Stimulated activated naive CD8-positive, alpha-beta T cell treated with anti-CD3 and anti-CD28 coated beads, Interleukin-15, amount 100 ng/mL, for 72 hours (primary cell): ENCODE measurements around the gene BBOX1.
"Not testable (repeated sequence)": the region's sequence is repeated elsewhere in the genome, so short reads cannot be mapped to it uniquely, and the experiment has no call there.

ENCODE experiments used
- ATAC-seq: fragments of 150-1000 bp; cut with Tn5 transposase; 2 replicates; pipeline ENCODE4 v1.10.0; 2021; ENCODE audit warnings: mild to moderate bottlenecking, moderate library complexity
- DNase-seq, 2 donors: peaks; one replicate each; pipeline ENCODE4 v3.0.0; 2021 to 2022
- H3K27ac Mint-ChIP-seq, 2 donors: one replicate each; pipeline ENCODE4 v1.8.0; 2022; ENCODE audit warnings: mild to moderate bottlenecking in 2 of 2, mixed read lengths in 2 of 2, moderate library complexity in 2 of 2
- H3K27me3 Mint-ChIP-seq: one replicate; pipeline ENCODE4 v1.8.0; 2022; ENCODE audit warnings: mixed read lengths
- H3K4me1 Mint-ChIP-seq: one replicate; pipeline ENCODE4 v1.8.0; 2022; ENCODE audit warnings: mild to moderate bottlenecking, mixed read lengths
- H3K4me3 Mint-ChIP-seq, 2 donors: one replicate each; pipeline ENCODE4 v1.8.0; 2022; ENCODE audit warnings: mild to moderate bottlenecking in 2 of 2, mixed read lengths in 2 of 2, moderate library complexity in 1 of 2
- H3K9me3 Mint-ChIP-seq, 2 donors: one replicate each; pipeline ENCODE4 v1.8.0; 2022; ENCODE audit warnings: mixed read lengths in 2 of 2

Gene BBOX1

GRCh38 chr11:27122001-27122400 is 81.4 kb downstream of the BBOX1 start:
- Mint-ChIP-seq H3K9me3 (no peaks in the 10 kb centered on the region), H3K27ac (no peak overlapping the region), H3K4me1 (no peaks in the 10 kb centered on the region), H3K4me3 (no peak overlapping the region), H3K27me3 (no peaks in the 10 kb centered on the region)
- no peak for ATAC-seq
- no peak for DNase-seq

GRCh38 chr11:27124514-27125264 is 84.1 kb downstream of the BBOX1 start:
- H3K27me3 Mint-ChIP-seq: peaks cover 6% of the 10 kb centered on the region
- DNase-seq (no peak), ATAC-seq (no peak)
- H3K4me1 Mint-ChIP-seq: no peaks in the 10 kb centered on the region
- no peak overlapping the region for H3K27ac Mint-ChIP-seq
- H3K9me3 Mint-ChIP-seq: no peaks in the 10 kb centered on the region
- no peak overlapping the region for H3K4me3 Mint-ChIP-seq

GRCh38 chr11:27129686-27130085 is 89.1 kb downstream of the BBOX1 start:
- no peaks in the 10 kb centered on the region for H3K4me1 Mint-ChIP-seq
- peaks cover 6 to 9% of the 10 kb centered on the region in 2 donors for H3K9me3 Mint-ChIP-seq
- peaks cover 6% of the 10 kb centered on the region for H3K27me3 Mint-ChIP-seq
- ATAC-seq (no peak), DNase-seq (no peak)
- H3K4me3 Mint-ChIP-seq: no peak overlapping the region
- H3K27ac Mint-ChIP-seq: no peak overlapping the region

GRCh38 chr11:27130806-27131205 is 90.2 kb downstream of the BBOX1 start:
- Mint-ChIP-seq H3K4me1 (no peaks in the 10 kb centered on the region), H3K4me3 (no peak overlapping the region), H3K27me3 (peaks cover 6% of the 10 kb centered on the region), H3K27ac (no peak overlapping the region), H3K9me3 (peaks cover 10 to 20% of the 10 kb centered on the region in 2 donors)
- no peak for ATAC-seq
- DNase-seq: no peak

- DNase-seq, ATAC-seq, H3K27ac Mint-ChIP-seq, H3K4me3 Mint-ChIP-seq, H3K4me1 Mint-ChIP-seq, H3K27me3 Mint-ChIP-seq: not testable (repeated sequence)
- H3K9me3 Mint-ChIP-seq: peaks cover 15 to 35% of the 10 kb centered on the region in 2 donors
These were observed 95.3 kb downstream of the BBOX1 start for GRCh38 chr11:27135924-27136329.

- no peaks in the 10 kb centered on the region for H3K4me1 Mint-ChIP-seq
- peaks cover 10 to 38% of the 10 kb centered on the region in 2 donors for H3K9me3 Mint-ChIP-seq
- H3K4me3 Mint-ChIP-seq: no peak overlapping the region
- H3K27ac Mint-ChIP-seq: no peak overlapping the region
- DNase-seq (no peak), ATAC-seq (no peak)
- H3K27me3 Mint-ChIP-seq: no peaks in the 10 kb centered on the region
These were observed 98.1 kb downstream of the BBOX1 start for GRCh38 chr11:27138716-27139115.

- Mint-ChIP-seq H3K27ac (no peak overlapping the region), H3K4me1 (no peaks in the 10 kb centered on the region), H3K4me3 (no peak overlapping the region), H3K27me3 (no peaks in the 10 kb centered on the region), H3K9me3 (peaks cover 8 to 34% of the 10 kb centered on the region in 2 donors)
- ATAC-seq (no peak), DNase-seq (no peak)
These were observed 99.2 kb downstream of the BBOX1 start for GRCh38 chr11:27139742-27140367.

GRCh38 chr11:27141576-27141975 is 101.0 kb downstream of the BBOX1 start:
- no peak for DNase-seq
- Mint-ChIP-seq H3K4me3 (no peak overlapping the region), H3K27me3 (no peaks in the 10 kb centered on the region), H3K4me1 (no peaks in the 10 kb centered on the region), H3K9me3 (peaks cover 0 to 17% of the 10 kb centered on the region in 2 donors), H3K27ac (no peak overlapping the region)
- ATAC-seq: no peak

- H3K4me1 Mint-ChIP-seq: no peaks in the 10 kb centered on the region
- H3K4me3 Mint-ChIP-seq: no peak overlapping the region
- no peaks in the 10 kb centered on the region for H3K9me3 Mint-ChIP-seq
- DNase-seq (no peak), ATAC-seq (no peak)
- no peak overlapping the region for H3K27ac Mint-ChIP-seq
- H3K27me3 Mint-ChIP-seq: no peaks in the 10 kb centered on the region
These were observed 107.3 kb downstream of the BBOX1 start for GRCh38 chr11:27147916-27148315.

GRCh38 chr11:27148506-27148905 is 107.9 kb downstream of the BBOX1 start:
- Mint-ChIP-seq H3K4me1 (no peaks in the 10 kb centered on the region), H3K27me3 (no peaks in the 10 kb centered on the region), H3K9me3 (no peaks in the 10 kb centered on the region), H3K27ac (no peak overlapping the region), H3K4me3 (no peak overlapping the region)
- ATAC-seq (no peak), DNase-seq (no peak)

GRCh38 chr11:27150098-27150497 is 109.5 kb downstream of the BBOX1 start:
- ATAC-seq: no peak

GRCh38 chr11:27153136-27153535 is 112.5 kb downstream of the BBOX1 start:
- Mint-ChIP-seq H3K27me3 (no peaks in the 10 kb centered on the region), H3K4me1 (no peaks in the 10 kb centered on the region), H3K4me3 (no peak overlapping the region), H3K9me3 (no peaks in the 10 kb centered on the region), H3K27ac (no peak overlapping the region)
- DNase-seq (no peak), ATAC-seq (no peak)

More at GRCh38 chr11:27150098-27150497, 109.5 kb downstream of the BBOX1 start:
- Mint-ChIP-seq H3K27me3 (no peaks in the 10 kb centered on the region), H3K4me1 (no peaks in the 10 kb centered on the region), H3K9me3 (no peaks in the 10 kb centered on the region), H3K27ac (no peak overlapping the region), H3K4me3 (no peak overlapping the region)
- DNase-seq: no peak

- Mint-ChIP-seq H3K9me3 (no peaks in the 10 kb centered on the region), H3K27ac (no peak overlapping the region), H3K27me3 (peaks cover 13% of the 10 kb centered on the region), H3K4me3 (no peak overlapping the region), H3K4me1 (no peaks in the 10 kb centered on the region)
- ATAC-seq: no peak
- peak in 1 of 2 donors; percentile 3 for DNase-seq
These were observed 118.1 kb downstream of the BBOX1 start for GRCh38 chr11:27158456-27159334.

- Mint-ChIP-seq H3K4me3 (no peak overlapping the region), H3K4me1 (no peaks in the 10 kb centered on the region)
These were observed 118.7 kb downstream of the BBOX1 start for GRCh38 chr11:27159335-27159679.

GRCh38 chr11:27161071-27161470 is 120.5 kb downstream of the BBOX1 start:
- Mint-ChIP-seq H3K4me1 (no peaks in the 10 kb centered on the region), H3K4me3 (no peak overlapping the region), H3K9me3 (no peaks in the 10 kb centered on the region), H3K27me3 (peaks cover 13% of the 10 kb centered on the region), H3K27ac (no peak overlapping the region)
- no peak for ATAC-seq
- no peak for DNase-seq

More at GRCh38 chr11:27159335-27159679, 118.7 kb downstream of the BBOX1 start:
- Mint-ChIP-seq H3K27ac (no peak overlapping the region), H3K9me3 (no peaks in the 10 kb centered on the region), H3K27me3 (peaks cover 13% of the 10 kb centered on the region)
- DNase-seq (no peak), ATAC-seq (no peak)

- Mint-ChIP-seq H3K9me3 (no peaks in the 10 kb centered on the region), H3K4me1 (no peaks in the 10 kb centered on the region), H3K27ac (no peak overlapping the region), H3K27me3 (peaks cover 13% of the 10 kb centered on the region), H3K4me3 (no peak overlapping the region)
- no peak for DNase-seq
- ATAC-seq: no peak
These were observed 121.6 kb downstream of the BBOX1 start for GRCh38 chr11:27162237-27162636.
